CD1c-positive myeloid dendritic cell (primary cell): ENCODE results near the gene SMARCAL1.
"Not testable (repeated sequence)": the region's sequence is repeated elsewhere in the genome, so short reads cannot be mapped to it uniquely, and the experiment has no call there.

Experiments
- DNase-seq: peaks from one replicate; pipeline ENCODE4 v3.0.0-alpha.2; 2016; ENCODE audit errors: extremely low spot score

Gene SMARCAL1

GRCh38 chr2:216412022-216412999 lies at the start of gene SMARCAL1:
Gene SMARCAL1, plus strand, starts transcription at chr2:216412484. Its CDS starts 2,221 bp downstream, at chr2:216414705.
- DNase-seq = peak; percentile 98

GRCh38 chr2:216362730-216363129 lies 49.6 kb upstream of the SMARCAL1 start:
- no peak for DNase-seq

DNA sequence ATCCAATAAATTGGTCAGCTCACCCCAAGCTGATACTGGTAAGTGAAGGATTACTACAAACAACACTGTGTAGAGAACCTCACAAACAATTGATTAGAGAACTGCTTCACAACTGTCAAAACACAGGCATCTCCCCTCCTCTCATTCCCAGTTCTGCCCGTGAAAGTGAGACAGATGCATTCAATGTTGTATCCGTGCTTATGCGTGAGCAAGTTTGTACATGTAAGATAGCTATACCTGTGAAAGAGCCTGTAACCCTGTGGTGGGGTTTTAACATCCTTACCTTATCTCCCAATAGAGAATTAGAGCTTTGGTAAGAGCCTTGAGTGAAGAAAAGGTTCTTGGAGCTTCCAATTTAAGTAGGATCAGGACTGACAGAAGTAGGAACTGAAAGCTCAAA lies 49.1 kb upstream of the SMARCAL1 start:
- DNase-seq = no peak

DNA sequence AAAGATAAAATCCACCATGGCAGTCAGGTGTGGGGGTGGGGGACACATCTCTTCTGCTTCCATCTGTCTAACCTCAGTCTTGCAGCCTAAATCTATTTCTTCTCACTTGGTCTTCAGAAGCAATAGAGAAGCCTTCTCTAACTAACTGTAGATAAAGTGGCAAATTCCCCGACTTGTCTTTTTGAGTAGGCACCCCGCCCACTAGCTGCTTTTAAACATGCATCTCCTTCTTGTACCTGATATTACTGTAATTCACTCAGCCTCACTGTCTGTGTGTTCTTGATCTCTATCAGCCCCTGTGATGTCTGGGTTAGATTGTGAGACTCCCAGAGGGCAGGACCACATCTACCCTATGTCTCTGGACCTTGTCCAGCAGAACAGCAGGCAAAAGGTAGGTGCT lies 46.8 kb upstream of the SMARCAL1 start:
- DNase-seq = no peak

DNA sequence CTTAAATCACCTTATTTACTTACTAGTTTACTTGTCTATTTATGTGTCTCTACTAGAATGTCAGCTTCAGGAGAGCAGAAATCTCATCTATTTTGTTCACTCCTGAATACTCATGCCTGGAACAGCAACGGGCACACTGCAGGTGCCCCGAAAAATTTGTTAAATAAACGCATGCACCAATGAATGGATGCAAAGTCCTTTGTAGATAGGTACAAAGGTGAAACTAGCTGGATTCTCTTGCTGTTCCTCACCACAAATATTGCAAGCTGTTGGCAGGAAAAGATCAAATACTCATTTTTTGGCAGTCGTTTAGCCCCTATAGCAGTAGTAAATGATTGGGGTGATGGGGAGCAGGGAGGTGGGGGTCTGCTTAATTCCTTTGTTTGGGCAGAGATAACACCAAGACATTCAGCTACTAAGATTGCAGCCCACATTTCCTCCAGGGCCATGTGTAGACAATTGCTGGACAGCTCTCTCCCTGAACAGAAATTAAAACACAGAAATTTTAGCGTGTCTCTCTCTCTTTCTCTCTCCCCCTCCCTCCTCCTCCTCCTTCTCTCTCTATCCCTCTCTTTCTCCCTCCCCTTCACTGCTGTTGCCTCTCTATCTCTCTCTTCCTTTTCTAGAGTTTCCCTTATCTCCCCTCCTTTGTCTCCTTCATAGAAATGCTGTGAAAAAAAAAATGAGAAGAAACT lies 45.4 kb upstream of the SMARCAL1 start:
- DNase-seq = no peak

- DNase-seq = no peak
Observed at GRCh38 chr2:216369821-216370220, 42.5 kb upstream of the SMARCAL1 start.

GRCh38 chr2:216370961-216371712 lies 41.1 kb upstream of the SMARCAL1 start:
- DNase-seq = no peak

DNA sequence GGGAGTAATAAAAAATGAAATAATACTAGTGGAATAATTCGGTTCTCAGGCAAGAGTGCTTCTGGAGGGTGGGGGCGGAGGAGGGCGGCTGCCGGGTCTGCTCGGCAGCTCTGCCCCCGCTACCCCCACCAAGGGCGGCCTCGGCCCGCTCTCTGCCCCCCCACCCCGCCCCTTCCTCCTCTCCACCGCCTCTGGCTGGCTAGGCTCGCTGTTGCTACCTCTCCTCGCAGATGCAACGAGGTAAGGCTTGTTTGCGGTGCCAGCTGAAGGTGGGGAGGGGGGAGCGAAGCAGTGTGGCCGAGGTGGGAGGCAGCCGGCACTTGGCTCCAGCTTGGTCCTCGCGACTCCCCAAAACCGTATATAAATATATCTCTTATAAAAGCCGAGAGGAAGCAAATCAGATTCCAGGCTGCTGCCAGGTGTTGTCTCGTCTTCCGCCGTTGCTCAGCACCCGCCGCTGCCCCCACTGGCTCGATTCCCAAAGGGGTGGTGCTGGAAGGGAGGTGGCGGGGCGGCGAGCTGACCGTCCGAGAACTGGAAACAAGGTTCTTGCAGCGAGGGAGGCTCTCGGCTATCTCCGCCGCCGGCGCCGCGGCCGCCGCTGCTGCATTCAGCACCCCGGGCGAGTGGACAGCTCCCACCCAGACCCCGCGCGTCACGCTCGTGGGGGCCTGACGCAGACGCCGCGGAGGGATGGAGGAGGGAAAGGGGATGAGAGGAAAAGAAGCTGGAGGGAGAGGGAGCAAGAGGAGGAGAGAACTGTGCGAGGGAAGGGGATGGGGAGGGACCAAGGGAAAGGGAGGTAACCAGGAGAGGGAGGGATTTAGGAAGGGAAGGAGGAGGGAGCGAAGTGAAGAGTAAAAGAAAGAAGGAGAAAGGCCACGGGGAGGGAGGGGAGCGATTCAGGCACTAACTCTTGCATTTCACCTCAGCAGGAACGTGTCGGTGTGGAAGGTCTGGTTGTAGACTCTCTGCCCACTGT lies 40.3 kb upstream of the SMARCAL1 start, which contains the start of gene MARCHF4:
Gene MARCHF4 (minus strand): TSS at position 763 of the 982 bp plus-strand sequence. CDS start 2,223 bp downstream, outside the sequence.
- DNase-seq = peak; percentile 52

DNA sequence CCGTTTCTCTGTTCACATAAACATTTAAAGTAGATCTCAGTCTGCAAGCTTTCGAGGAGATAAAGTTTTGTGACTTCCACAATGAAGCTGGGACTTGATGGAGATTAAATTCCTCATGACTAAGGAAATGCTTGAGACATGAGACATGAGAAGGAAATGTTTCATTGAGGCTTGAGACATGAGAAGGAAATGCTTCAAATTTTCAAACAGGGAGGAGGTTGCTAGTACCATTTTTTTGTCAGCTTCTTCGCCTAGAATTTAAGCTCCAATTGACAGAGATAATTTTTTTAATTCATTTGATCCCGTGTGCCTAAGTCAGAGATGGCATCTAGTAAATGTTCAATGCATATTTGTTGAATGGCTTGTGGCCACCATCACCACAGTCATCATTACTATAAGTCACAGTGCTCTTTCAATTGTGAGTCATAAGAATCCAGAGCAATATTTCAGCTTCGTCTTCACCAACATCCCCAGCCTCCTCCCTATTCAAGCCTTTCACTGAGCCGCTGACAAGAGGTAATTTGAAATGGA lies 39.5 kb upstream of the SMARCAL1 start:
- DNase-seq = no peak

DNA sequence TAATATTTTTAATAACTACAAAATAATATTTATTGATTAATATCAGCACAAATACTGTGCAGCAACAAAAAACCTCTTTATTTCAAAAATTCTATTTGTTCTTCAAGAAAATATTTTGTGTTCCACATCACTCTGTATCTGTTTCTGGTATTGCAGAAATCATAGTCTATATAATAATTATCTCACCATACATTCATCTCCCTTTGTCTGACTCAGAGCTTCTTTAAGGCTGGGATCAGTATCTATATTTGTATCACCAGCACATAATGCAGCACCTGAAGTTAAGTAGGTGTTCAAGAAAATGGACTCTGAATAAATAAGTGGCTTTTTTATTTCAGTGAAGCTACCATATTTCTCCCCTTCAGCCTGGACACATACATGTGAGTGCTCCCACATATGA lies 38.4 kb upstream of the SMARCAL1 start:
- no peak for DNase-seq

DNA sequence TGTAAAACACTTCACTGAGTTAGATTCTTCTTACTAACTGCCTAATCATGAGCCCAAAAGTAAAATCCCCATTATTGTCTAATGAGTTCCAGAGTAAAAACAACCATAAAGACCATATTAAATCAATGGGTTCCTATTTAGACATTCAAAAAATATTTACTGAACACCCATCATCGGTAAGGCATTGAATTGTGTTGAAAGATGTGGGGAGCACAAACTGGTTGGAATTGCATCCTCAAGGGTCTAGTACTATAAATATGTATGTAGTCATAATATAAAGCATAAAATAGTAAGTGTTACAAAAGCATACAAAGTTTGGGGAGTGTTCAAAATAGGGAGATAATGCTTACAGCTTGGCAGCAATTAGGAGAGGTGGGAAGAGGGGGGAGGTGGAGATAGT lies 37.0 kb upstream of the SMARCAL1 start:
- DNase-seq = no peak

DNA sequence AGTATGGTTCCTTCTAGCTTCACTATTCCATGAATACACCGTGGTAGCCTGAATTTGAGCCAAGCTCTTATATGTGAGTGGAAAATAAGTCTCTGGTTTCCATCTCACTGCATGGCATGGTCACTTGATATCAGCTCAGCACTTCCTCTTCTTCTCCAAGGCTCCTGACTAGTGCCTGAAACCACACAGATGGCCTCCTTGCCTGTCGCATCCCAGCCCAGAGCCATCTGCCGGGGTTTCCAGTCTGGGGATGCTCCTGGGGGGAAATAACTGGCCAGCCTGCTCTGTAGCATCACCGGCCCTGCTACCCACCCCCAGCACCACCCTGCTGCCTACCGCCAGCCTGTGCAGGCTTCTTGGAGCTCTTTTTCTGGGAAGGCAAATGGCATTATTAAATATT lies 32.3 kb upstream of the SMARCAL1 start:
- DNase-seq = no peak

GRCh38 chr2:216384409-216384808 lies 27.9 kb upstream of the SMARCAL1 start:
- not testable (repeated sequence) for DNase-seq

- DNase-seq = no peak
Observed at GRCh38 chr2:216385478-216385877, 26.8 kb upstream of the SMARCAL1 start.

GRCh38 chr2:216387262-216387661 lies 25.0 kb upstream of the SMARCAL1 start:
- no peak for DNase-seq

DNA sequence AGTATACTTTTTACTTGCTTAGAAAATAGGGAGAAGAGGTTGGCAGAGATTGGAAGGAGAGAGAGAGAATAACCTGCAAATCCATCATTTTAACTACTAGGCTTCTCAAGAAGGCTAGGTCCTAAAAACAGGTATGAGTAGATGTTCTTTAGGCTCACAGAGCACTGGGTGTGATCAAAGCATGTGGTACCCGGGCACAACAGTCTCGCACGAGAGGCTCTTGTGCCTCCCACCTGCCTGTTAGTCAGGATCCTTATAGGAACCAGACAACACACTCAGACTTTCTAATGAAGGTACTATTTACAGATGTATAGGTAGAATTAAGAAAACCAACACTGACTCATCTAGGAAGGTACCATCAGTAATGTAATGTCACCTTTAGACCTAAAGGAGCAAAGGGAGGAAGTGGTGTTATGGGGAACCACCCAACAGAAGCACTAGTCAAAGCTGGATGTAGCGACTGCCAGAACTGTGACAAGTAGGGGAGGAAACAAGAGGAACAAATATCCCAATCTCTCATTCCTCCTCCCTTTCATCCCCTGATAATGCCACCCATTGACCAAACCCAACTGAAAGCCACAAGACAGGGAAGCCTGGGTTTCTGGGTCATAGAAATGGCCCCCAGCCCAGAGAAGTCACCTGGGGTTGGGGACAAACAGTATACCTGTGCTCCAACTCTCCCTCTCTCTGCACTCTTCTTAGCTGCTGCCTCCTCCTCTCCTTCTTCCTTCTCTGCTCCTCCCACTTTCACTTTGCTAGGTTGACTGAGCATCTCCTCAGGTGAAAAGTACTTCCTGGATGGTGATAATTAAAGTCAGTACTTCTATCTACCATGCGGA lies 24.0 kb upstream of the SMARCAL1 start:
- DNase-seq = no peak

GRCh38 chr2:216389570-216389969 lies 22.7 kb upstream of the SMARCAL1 start:
- DNase-seq = peak; percentile 77

- no peak for DNase-seq
Observed at GRCh38 chr2:216391401-216391800, 20.9 kb upstream of the SMARCAL1 start.

DNA sequence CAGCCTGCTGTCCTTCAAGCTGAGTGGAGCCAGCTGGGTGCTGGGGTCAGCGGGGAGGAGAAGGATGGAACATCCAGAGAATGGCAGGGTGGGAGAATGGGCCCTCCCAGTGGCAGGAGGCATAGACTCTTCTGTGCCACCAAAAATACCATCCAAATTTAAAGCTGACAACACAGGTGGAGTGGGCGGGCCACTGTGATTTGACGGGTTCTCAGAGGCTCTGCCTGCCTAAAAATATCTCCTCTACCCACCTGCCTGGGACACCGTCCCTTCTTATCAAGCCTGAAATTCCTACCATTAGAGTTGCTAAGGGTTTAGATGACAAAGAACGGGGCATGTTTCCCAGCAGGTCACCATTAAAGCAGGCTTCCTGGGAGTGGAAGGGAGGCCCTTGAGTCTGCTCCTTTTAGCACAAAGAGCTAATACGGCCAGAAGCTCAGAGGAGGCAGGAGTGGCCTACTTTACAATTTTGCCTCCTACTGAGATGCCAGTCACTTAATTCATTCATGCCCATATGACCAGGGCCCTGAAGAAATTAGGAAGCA lies 20.2 kb upstream of the SMARCAL1 start:
- no peak for DNase-seq
